SU-DHL-6 (cell line): ENCODE measurements around the gene P4HTM.

Source experiments
- CTCF ChIP-seq: fragments of 200-600 bp; sonication (generic); IDR thresholded peaks from one replicate; pipeline ENCODE4 v1.5.1; 2017; ENCODE audit warnings: antibody characterized with exemption, mild to moderate bottlenecking, low read length, moderate library complexity; ENCODE audit not compliant: insufficient read depth, poor library complexity, severe bottlenecking
- EZH2phosphoT487 ChIP-seq: fragments of 200-600 bp; sonication (generic), shearing (Covaris generic); conservative IDR thresholded peaks from 2 replicates; pipeline ENCODE4 v1.6.1; 2018; ENCODE audit warnings: mild to moderate bottlenecking, antibody characterized with exemption, low read length, moderate library complexity, mixed read lengths

DNA sequence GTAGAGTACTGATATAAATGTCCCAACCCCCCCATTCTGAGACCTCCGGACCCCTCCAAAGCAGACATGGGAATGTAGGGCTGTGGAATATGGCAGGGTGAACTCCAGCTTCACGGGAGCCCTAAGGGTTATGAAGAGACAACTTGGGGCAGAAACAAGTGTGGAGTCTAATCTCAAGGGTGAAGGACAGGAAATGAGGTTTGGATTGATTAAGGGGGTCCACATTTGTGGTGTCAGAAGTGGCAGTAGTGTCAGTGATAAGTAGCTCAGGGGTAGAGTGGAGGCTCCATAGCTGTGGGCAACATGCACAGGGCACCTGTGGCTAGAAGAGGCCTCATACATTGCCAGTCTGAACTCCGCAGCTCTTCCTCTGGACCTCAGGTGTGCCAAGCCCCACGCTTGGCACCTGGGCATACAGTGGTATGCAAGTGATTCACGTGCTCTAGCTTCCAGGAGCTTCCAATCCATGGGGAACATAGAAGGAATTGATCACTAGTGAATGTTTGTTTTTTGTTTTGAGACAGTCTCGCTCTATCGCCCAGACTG is 4.1 kb upstream of the P4HTM start:
- TF ChIP-seq CTCF (no peak), EZH2phosphoT487 (no peak)
